GM12891 (cell line): ENCODE data around the gene LIMS2.

Source experiments
- DNase-seq: peaks from one replicate; pipeline ENCODE4 v3.0.0; 2011; ENCODE audit warnings: low spot score; ENCODE audit not compliant: insufficient read length
- FAIRE-seq: peaks from 2 replicates; lab custom pipeline; 2011; peaks lifted over from hg19 to GRCh38; lab: Jason Lieb, UNC
- PAX5 ChIP-seq: IDR thresholded peaks from 2 replicates; pipeline ENCODE4 v1.6.1; 2011; ENCODE audit warnings: low read length, moderate library complexity, mild to moderate bottlenecking; ENCODE audit not compliant: insufficient read depth, severe bottlenecking
- POLR2A ChIP-seq: IDR thresholded peaks from 2 replicates; pipeline ENCODE4 v1.6.1; 2011; ENCODE audit warnings: low read depth, low read length, control low read depth
- POLR2AphosphoS5 ChIP-seq: IDR thresholded peaks from 2 replicates; pipeline ENCODE4 v1.6.1; 2011; ENCODE audit warnings: low read depth, low read length, control low read depth
- POU2F2 ChIP-seq: IDR thresholded peaks from 2 replicates; pipeline ENCODE4 v1.6.1; 2011; ENCODE audit warnings: low read depth, mild to moderate bottlenecking, control low read depth, low read length, moderate library complexity
- SPI1 ChIP-seq: IDR thresholded peaks from 2 replicates; pipeline ENCODE4 v1.6.1; 2011; ENCODE audit warnings: low read depth, low read length, control low read depth
- TAF1 ChIP-seq: IDR thresholded peaks from 2 replicates; pipeline ENCODE4 v1.6.1; 2011; ENCODE audit warnings: low read depth, low read length, control low read depth

Gene LIMS2

DNA sequence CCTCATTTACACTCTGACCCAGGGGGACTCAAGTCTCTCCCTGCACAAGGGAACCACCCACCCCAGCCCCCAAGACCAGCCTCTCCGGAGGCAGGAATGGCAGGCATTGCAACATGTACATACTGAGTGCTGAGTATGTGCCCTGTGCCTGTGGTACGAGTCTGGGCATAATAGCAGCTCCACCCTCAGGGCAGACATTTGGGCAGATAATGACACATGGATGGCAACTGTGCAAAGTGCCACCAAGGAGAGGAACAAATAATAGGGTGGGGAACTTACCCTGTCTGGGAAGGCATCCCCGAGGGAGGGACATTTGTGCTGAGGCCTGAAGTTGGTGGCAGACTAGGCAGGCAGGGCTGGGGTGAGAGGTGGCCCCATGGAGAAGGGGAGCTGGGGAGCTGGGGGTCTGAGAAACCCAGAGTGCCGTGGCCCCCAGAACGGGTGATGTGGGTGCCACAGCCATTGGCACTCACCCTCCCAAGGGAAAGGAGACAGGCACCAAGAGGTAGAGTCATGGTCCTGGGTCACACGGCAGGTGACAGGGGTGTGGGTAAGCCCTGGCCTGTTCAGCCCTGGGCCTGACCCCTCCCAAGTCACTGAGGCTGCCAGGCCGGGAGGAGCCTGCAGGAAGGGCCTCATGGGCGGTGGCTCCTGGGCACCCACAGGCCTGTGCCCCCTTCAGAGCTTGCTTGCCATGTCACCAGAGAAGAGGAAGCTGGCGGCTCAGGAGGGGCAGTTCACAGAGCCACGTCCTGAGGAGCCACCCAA lies 45.0 kb downstream of the LIMS2 start:
- TF ChIP-seq SPI1 (no peak), TAF1 (no peak), POLR2A (no peak), POLR2AphosphoS5 (no peak), PAX5 (no peak), POU2F2 (no peak)
- DNase-seq: no peak
- no peak for FAIRE-seq

DNA sequence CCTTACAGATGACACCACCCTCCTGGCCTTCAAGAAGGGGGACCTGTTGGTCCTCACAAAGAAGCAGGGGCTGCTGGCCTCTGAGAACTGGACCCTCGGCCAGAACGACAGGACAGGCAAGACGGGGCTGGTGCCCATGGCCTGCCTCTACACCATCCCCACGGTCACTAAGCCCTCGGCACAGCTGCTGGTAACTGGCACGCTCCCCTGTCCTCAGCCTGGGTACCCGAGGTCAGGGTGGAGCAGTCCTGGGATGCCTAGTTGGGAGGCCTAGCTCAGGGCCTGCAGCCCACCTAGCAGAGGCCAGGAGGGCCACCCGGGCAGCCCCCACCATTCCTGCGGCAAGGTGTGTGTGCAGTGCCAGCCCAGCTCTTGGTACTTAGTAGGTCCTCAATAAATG lies 45.7 kb downstream of the LIMS2 start:
- FAIRE-seq: no peak

DNA sequence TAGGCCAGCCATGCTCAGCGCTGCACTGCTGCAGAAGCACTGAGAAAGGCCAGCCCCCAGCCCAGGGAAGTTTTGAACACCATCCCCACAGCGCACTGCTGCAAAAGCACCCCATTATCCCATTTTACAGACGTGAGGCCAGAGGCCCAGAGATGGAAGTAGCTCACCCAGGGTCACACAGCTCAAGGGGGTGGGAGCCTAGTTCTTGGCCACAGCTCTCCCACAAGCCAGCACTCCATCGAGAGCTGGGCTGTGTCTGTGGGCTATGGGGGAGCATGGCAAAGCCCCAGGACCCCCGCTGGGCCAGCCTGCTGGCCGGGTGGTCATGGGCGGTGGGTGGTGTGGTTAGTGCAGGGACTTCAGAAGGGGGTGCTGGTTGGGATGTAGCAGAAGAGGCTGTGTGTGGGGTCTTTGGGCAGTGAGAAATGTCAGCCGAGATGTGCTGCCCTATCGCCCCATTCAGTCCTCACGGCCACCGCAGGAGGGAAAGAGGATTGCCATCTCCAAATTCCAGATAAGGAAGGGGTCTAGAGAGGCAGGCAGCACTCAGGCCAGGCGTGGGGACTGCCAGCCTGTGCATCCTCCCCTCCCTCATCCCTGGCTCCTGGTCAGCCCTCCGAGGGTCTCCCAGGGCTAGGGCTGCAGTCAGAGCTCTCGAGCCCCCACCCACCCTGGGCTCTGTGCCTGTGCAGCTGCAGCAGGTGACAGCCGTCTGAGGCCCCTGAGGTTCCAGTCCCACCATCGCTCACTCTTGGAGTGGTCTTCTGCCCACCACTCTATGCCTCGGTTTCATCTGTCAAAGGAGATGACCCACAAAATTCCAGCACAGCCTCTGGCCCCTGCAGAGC lies 46.3 kb downstream of the LIMS2 start:
- DNase-seq: no peak
- TF ChIP-seq POLR2A: no peak
- TF ChIP-seq TAF1: no peak
- no peak for TF ChIP-seq PAX5
- TF ChIP-seq POU2F2: no peak
- no peak for TF ChIP-seq POLR2AphosphoS5
- TF ChIP-seq SPI1: no peak
- FAIRE-seq: no peak

More for the DNA sequence above, 45.7 kb downstream of the LIMS2 start:
- TF ChIP-seq POLR2AphosphoS5 (no peak), POU2F2 (no peak), PAX5 (no peak), SPI1 (no peak), POLR2A (no peak), TAF1 (no peak)
- DNase-seq: no peak

DNA sequence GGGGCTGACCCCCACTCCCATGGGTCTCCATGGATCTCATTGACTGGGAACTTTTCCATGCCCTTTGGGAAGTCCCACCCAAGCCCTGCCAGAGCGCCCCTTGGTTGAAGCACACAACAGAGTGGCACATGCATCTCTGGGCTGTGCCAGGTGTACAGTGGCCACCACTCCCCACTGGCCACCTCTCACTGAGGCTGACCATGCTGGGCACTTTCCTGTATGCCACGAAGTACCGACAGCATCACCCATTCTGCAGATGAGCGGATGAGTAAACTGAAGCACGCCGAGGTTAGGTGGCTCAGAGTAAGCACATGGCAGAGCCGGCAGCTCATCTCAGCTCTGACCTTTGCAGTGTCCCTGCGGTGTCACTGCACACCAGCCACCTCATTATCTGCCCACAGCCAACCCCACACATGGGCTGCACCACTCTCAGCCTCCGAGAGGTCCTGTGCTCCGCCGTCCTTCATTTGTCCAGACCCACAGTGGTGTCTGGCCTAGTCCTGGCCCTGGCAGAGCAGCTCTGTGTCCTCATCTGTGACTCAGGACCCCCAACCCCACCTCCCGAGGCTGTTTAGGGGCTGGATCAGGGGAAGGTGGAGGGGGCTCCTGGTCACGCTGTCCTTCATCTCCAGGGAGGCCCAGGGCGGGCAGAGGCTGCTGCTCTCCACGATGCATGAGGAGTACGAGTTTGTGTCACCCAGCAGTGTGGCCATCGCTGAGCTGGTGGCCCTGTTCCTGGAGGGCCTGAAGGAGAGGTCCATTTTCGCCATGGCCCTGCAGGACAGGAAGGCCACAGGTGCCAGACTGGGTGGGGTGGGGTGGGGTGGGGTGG lies 47.4 kb downstream of the LIMS2 start:
- TF ChIP-seq TAF1 (no peak), POU2F2 (no peak), PAX5 (no peak), POLR2A (no peak), POLR2AphosphoS5 (no peak), SPI1 (no peak)
- FAIRE-seq: no peak
- DNase-seq: no peak

DNA sequence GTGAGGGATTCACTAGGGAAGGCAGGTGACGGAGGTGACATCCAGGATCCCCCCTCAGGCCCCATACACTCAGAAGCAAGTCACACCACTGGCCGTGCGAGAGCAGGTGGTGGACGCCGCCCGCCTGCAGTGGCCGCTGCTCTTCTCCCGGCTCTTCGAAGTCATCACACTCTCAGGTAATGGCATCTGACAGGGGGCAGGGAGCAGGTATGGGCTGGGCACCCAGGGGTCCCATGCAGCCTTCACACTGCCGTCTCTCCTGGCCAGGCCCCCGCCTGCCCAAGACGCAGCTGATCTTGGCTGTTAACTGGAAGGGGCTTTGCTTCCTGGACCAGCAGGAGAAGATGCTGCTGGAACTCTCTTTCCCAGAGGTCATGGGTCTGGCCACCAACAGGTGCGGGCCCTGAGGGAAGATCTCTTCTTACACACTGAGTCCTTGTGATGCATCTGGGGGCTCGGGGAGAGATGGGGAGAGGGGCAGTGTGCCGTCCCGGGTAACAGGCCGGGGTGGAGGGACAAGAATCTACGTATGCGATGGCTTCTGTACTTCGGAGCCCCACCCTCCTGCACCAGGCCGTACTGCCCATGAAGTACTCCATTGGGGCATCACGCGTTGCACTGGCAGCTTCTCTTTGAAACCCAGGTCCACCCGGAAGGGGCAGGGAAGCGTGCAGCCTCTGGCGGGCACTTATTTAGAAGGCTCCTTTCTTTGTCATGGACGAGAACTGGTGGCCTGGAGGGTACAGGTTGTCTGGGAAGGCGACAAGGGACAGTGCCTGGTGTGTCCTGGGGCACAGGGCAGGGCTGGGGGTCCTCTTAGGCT lies 48.2 kb downstream of the LIMS2 start:
- FAIRE-seq (no peak), DNase-seq (no peak)
- TF ChIP-seq TAF1 (no peak), SPI1 (no peak), POLR2AphosphoS5 (no peak), POU2F2 (no peak), POLR2A (no peak), PAX5 (no peak)

DNA sequence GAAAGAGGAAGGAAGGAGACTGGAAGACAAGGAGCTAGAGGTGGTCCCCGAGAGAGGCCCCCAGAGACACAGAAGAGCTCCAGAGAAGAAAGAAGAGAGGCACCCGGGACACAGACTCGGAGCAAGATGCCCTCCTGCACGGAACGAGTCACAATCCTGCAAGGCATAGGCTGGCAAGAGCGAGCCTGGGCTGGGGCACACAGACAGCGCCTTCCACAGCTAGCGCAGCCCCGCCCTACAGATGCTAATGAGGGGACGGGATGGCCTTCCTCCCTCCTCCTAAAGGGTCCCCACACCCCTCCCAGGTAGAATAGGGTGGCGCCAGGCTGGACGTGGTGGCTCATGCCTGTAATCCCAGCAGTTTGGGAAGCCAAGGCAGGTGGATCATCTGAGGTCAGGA lies 49.2 kb downstream of the LIMS2 start:
- TF ChIP-seq PAX5 (no peak), POU2F2 (no peak), SPI1 (no peak), TAF1 (no peak), POLR2A (no peak), POLR2AphosphoS5 (no peak)
- FAIRE-seq: no peak

DNA sequence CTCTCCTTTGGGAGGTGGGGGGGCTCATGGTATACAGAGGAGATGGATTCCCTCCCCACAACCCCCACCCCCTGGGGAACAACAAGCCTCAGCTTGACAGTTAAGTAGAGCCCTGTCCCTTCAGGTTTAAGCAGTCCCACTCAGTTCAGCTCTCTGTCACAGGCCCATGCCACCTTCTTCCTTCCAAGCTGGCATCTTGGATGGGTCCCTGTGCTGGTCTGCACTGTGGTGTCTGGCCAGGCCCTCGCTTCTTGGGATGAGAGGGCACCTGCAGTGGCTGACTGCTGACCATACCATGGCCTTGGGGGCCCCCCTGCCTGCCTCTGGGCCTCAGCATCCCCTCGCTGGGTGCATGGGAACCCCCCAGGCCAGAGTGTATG lies 49.8 kb downstream of the LIMS2 start:
- FAIRE-seq: no peak
- TF ChIP-seq SPI1: no peak
- no peak for TF ChIP-seq PAX5
- no peak for TF ChIP-seq POLR2A
- no peak for TF ChIP-seq TAF1
- TF ChIP-seq POU2F2: no peak
- no peak for DNase-seq

More for the DNA sequence above, 49.2 kb downstream of the LIMS2 start:
- DNase-seq: no peak
